Osteoblast (primary cell): ENCODE measurements around the gene GAGE1. TPM values are rescaled to one million over a fixed set of nuclear protein-coding genes. Genes with fewer than 3 reads are reported as not detected.
A peak's percentile ranks its signal among the peaks of the same experiment; 100 is the strongest.
"Not testable (repeated sequence)": the region's sequence is repeated elsewhere in the genome, so short reads cannot be mapped to it uniquely, and the experiment has no call there.

Experiments used
- DNase-seq: peaks from one replicate; pipeline ENCODE4 v3.0.0; 2011; ENCODE audit warnings: low spot score, mixed read lengths; ENCODE audit not compliant: insufficient read length; ENCODE audit errors: missing footprints
- H2AFZ ChIP-seq: 2 replicates; pipeline ENCODE4 v1.6.0; 2011; ENCODE audit warnings: mild to moderate bottlenecking, low read length
- H3K27ac ChIP-seq: 2 replicates; pipeline ENCODE4 v1.5.1; 2011; ENCODE audit warnings: mild to moderate bottlenecking, low read depth, low read length, moderate library complexity
- H3K27me3 ChIP-seq: 2 replicates; pipeline ENCODE4 v1.6.0; 2012; ENCODE audit warnings: mild to moderate bottlenecking, control low read depth, inconsistent platforms, low read length, moderate library complexity; ENCODE audit not compliant: insufficient read depth
- H3K36me3 ChIP-seq: 2 replicates; pipeline ENCODE4 v1.5.1; 2011; ENCODE audit warnings: mild to moderate bottlenecking, low read length, control low read depth, moderate library complexity; ENCODE audit not compliant: insufficient read depth
- H3K4me1 ChIP-seq: 2 replicates; pipeline ENCODE4 v1.5.1; 2011; ENCODE audit warnings: mild to moderate bottlenecking, low read length, control low read depth, moderate library complexity; ENCODE audit not compliant: insufficient read depth
- H3K4me2 ChIP-seq: 2 replicates; pipeline ENCODE4 v1.6.0; 2011; ENCODE audit warnings: mild to moderate bottlenecking, low read length; ENCODE audit not compliant: insufficient read depth
- H3K4me3 ChIP-seq: fragments of 200-600 bp; sonication (generic); 3 replicates; pipeline ENCODE4 v1.5.1; 2012; ENCODE audit warnings: mild to moderate bottlenecking, low read length, inconsistent platforms; ENCODE audit not compliant: insufficient read depth
- H3K79me2 ChIP-seq: 2 replicates; pipeline ENCODE4 v1.6.0; 2012; ENCODE audit warnings: mild to moderate bottlenecking, low read length, control low read depth, inconsistent platforms; ENCODE audit not compliant: insufficient read depth
- H3K9me3 ChIP-seq: 2 replicates; pipeline ENCODE4 v1.5.1; 2011; ENCODE audit warnings: low read depth, low read length, control low read depth
- H4K20me1 ChIP-seq: 2 replicates; pipeline ENCODE4 v1.6.0; 2012; ENCODE audit warnings: mild to moderate bottlenecking, low read length, control low read depth; ENCODE audit not compliant: insufficient read depth
- total RNA-seq: library from RNA; depleted of rRNA; stranded (reverse); fragments of >200 nt; gene quantifications from 2 replicates; pipeline ENCODE4 v1.2.3, GENCODE V29; 2012
- TF ChIP-seq, protein P1 (sequence below): IDR thresholded peaks from 2 replicates; pipeline ENCODE4 v1.5.1; 2011; ENCODE audit warnings: mild to moderate bottlenecking, low read depth, low read length, moderate library complexity; ENCODE audit errors: extremely low read depth

Gene GAGE1
- total RNA-seq, 1 donor, result not detected

GRCh38 chrX:49590488-49590887, 8.3 kb upstream of the GAGE1 start:
- not testable (repeated sequence) for H4K20me1 ChIP-seq, H3K79me2 ChIP-seq, DNase-seq, H2AFZ ChIP-seq, H3K9me3 ChIP-seq, H3K4me2 ChIP-seq, H3K4me3 ChIP-seq, H3K4me1 ChIP-seq, H3K27ac ChIP-seq, H3K36me3 ChIP-seq, H3K27me3 ChIP-seq

DNA sequence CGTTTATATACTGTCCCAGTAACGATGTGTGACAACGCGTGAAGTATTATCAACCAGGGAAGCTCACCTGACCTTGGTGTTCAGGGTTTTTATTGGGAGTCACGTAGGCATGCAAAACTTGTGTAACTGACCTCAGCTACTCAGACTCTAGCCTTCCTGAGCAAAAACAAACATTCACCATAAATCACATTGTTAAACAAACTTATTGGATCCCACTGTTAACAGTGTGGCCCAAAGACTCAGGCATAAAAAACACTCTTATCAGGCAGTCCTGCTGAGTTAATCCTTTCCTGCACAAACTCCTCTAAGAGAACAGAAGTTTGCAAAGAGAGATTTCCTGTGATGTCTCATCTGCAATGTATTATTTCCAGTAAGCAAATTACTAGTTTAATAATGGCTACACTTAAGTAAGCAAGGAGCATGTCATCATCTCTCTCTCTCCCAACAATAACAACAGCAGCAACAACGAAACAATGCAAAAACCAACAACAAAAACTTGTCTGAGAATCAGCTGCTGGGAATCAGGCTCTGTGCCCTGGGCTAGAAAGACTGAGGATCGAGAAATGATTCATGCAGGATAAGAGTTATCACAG, 12.0 kb downstream of the GAGE1 start:
- Histone ChIP-seq H2AFZ (no peak overlapping the region), H3K27ac (no peak overlapping the region), H3K4me1 (no peaks in the 10 kb centered on the region), H3K4me2 (no peak overlapping the region), H3K9me3 (no peaks in the 10 kb centered on the region), H3K79me2 (no peaks in the 10 kb centered on the region), H3K4me3 (no peak overlapping the region), H3K27me3 (no peaks in the 10 kb centered on the region), H4K20me1 (no peaks in the 10 kb centered on the region), H3K36me3 (no peaks in the 10 kb centered on the region)
- DNase-seq, result no peak
- TF ChIP-seq, protein P1, sequence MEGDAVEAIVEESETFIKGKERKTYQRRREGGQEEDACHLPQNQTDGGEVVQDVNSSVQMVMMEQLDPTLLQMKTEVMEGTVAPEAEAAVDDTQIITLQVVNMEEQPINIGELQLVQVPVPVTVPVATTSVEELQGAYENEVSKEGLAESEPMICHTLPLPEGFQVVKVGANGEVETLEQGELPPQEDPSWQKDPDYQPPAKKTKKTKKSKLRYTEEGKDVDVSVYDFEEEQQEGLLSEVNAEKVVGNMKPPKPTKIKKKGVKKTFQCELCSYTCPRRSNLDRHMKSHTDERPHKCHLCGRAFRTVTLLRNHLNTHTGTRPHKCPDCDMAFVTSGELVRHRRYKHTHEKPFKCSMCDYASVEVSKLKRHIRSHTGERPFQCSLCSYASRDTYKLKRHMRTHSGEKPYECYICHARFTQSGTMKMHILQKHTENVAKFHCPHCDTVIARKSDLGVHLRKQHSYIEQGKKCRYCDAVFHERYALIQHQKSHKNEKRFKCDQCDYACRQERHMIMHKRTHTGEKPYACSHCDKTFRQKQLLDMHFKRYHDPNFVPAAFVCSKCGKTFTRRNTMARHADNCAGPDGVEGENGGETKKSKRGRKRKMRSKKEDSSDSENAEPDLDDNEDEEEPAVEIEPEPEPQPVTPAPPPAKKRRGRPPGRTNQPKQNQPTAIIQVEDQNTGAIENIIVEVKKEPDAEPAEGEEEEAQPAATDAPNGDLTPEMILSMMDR, result no peak

DNA sequence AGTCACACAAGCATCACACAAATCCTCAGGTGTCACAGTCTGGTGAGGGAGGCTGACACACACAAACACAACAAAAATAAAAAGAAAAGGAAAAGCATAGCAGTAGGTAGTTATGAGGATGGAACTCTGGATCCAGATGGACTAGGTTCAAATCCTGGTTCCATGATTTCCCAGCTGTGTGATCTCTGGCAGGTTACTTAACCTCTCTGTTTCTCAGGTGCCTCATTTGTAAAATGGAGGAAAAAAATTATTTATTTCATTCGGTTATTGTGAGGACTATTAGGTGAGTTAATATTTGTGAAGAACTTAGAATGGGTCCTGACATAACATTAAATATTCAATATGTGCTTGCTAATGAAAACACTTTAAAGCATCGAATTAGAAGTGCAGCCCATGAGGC, 19.8 kb downstream of the GAGE1 start:
- Histone ChIP-seq H3K4me3 (no peak overlapping the region), H3K79me2 (no peaks in the 10 kb centered on the region), H3K9me3 (no peaks in the 10 kb centered on the region), H3K4me1 (no peaks in the 10 kb centered on the region), H3K27me3 (no peaks in the 10 kb centered on the region), H2AFZ (no peak overlapping the region), H3K36me3 (no peaks in the 10 kb centered on the region), H4K20me1 (no peaks in the 10 kb centered on the region), H3K4me2 (no peak overlapping the region), H3K27ac (no peak overlapping the region)
- TF ChIP-seq, protein P1, result no peak
- no peak for DNase-seq

DNA sequence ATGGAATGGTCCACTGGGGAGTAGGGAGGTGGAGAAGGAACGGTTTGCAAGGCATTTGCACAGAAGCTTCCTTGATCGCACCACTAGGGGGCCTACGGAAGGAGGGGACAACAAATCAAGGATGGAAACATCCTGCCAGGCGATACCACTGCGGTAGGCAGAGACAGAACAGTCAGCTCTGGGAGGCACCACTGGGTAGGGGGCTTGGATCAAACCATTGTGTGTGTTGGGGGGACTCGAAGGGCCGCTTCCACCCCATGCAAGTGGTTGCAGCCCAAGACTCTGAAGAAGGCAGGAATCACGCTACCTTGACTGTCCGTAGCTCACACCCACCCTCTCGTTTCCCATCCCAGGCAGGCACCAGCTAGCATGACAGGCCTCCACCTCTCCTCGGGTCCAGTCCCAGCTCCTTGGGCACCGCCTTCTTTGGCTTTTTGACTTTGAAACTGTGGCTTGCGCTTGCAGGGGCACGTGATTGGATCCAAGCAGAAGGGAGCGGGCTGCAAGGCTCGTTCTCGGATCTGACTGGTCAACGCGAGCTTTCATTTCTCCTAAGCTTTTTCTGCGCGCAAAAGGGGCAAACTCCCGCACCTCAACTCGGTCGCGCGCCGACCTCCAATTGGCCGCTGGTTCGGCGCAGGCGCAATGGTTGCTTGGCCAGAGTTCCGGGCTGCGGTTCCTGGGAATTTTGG, 28.4 kb downstream of the GAGE1 start:
- Histone ChIP-seq H4K20me1 (no peaks in the 10 kb centered on the region), H3K4me1 (no peaks in the 10 kb centered on the region), H3K36me3 (no peaks in the 10 kb centered on the region), H3K9me3 (no peaks in the 10 kb centered on the region), H3K79me2 (no peaks in the 10 kb centered on the region), H3K4me3 (no peak overlapping the region), H3K4me2 (no peak overlapping the region), H2AFZ (peak overlapping the region; percentile 41), H3K27ac (no peak overlapping the region), H3K27me3 (no peaks in the 10 kb centered on the region)
- DNase-seq, result no peak
- TF ChIP-seq, protein P1, result peak; percentile 26
